Measurements from ENCODE around the gene SLC49A4.

GRCh38 chr3:122826278-122826677, 31.4 kb downstream of the SLC49A4 start:
- TF ChIP-seq CTCF (IDR thresholded peaks at IDR 0.05), result no peak
- TF ChIP-seq POLR2A (IDR thresholded peaks at IDR 0.05), result no peak

Data from adrenal gland (tissue), 5 donors.